GM12891 (cell line): ENCODE measurements around the gene PRKN.

Source experiments
- POLR2A ChIP-seq: IDR thresholded peaks from 2 replicates; pipeline ENCODE4 v1.6.1; 2011; ENCODE audit warnings: low read depth, low read length, control low read depth
- POLR2AphosphoS5 ChIP-seq: IDR thresholded peaks from 2 replicates; pipeline ENCODE4 v1.6.1; 2011; ENCODE audit warnings: low read depth, low read length, control low read depth
- POU2F2 ChIP-seq: IDR thresholded peaks from 2 replicates; pipeline ENCODE4 v1.6.1; 2011; ENCODE audit warnings: low read depth, mild to moderate bottlenecking, control low read depth, low read length, moderate library complexity
- TAF1 ChIP-seq: IDR thresholded peaks from 2 replicates; pipeline ENCODE4 v1.6.1; 2011; ENCODE audit warnings: low read depth, low read length, control low read depth

- no peak for TF ChIP-seq POLR2AphosphoS5
- no peak for TF ChIP-seq TAF1
- no peak for TF ChIP-seq POU2F2
- TF ChIP-seq POLR2A, result no peak
These were observed 983.1 kb downstream of the PRKN start for GRCh38 chr6:161744211-161745067.
